DND-41 (cell line): ENCODE results near the gene NKAIN2.

Experiments used
- ATAC-seq: fragments of 200-7000 bp; cut with Tn5 transposase; 3 replicates; pipeline ENCODE4 v1.9.1; 2021; ENCODE audit warnings: low read depth; ENCODE audit not compliant: insufficient read depth
- DNase-seq: peaks from one replicate; pipeline ENCODE4 v3.0.0-alpha.2; 2020
- H2AFZ ChIP-seq: 2 replicates; pipeline ENCODE4 v1.6.0; 2012; ENCODE audit warnings: low read depth, low read length
- H3K27ac ChIP-seq: 2 replicates; pipeline ENCODE4 v1.5.1; 2012; ENCODE audit warnings: low read length, inconsistent platforms
- H3K27me3 ChIP-seq: fragments of 200-600 bp; sonication (generic); 2 replicates; pipeline ENCODE4 v1.6.0; 2012; ENCODE audit warnings: low read length, mild to moderate bottlenecking, inconsistent platforms; ENCODE audit not compliant: insufficient read depth, poor library complexity
- H3K36me3 ChIP-seq: 2 replicates; pipeline ENCODE4 v1.5.1; 2012; ENCODE audit warnings: low read length, inconsistent platforms; ENCODE audit not compliant: insufficient read depth
- H3K4me1 ChIP-seq: 2 replicates; pipeline ENCODE4 v1.5.1; 2012; ENCODE audit warnings: mild to moderate bottlenecking, low read length; ENCODE audit not compliant: insufficient read depth
- H3K4me2 ChIP-seq: 2 replicates; pipeline ENCODE4 v1.6.0; 2012; ENCODE audit warnings: mild to moderate bottlenecking, moderate library complexity, low read length, inconsistent platforms; ENCODE audit not compliant: insufficient read depth
- H3K4me3 ChIP-seq, 2 experiments: fragments of 200-600 bp in 1 of 2; shearing (Covaris generic) in 1 of 2; 2 replicates each; pipeline ENCODE4 v1.5.1; 2012 to 2016; ENCODE audit warnings: inconsistent platforms in 2 of 2, low read length in 2 of 2, mild to moderate bottlenecking in 2 of 2, low read depth in 1 of 2, moderate library complexity in 1 of 2
- H3K79me2 ChIP-seq: 2 replicates; pipeline ENCODE4 v1.6.0; 2012; ENCODE audit warnings: low read length, inconsistent platforms; ENCODE audit not compliant: insufficient read depth
- H3K9ac ChIP-seq: 2 replicates; pipeline ENCODE4 v1.6.0; 2012; ENCODE audit warnings: low read depth, mild to moderate bottlenecking, inconsistent platforms, low read length, moderate library complexity
- H3K9me3 ChIP-seq: 2 replicates; pipeline ENCODE4 v1.5.1; 2012; ENCODE audit warnings: low read length, moderate library complexity, mild to moderate bottlenecking, inconsistent platforms; ENCODE audit not compliant: insufficient read depth, severe bottlenecking
- H4K20me1 ChIP-seq: 2 replicates; pipeline ENCODE4 v1.6.0; 2012; ENCODE audit warnings: low read length; ENCODE audit not compliant: insufficient read depth
- CTCF ChIP-seq: IDR thresholded peaks from 2 replicates; pipeline ENCODE4 v1.5.1; 2012; ENCODE audit warnings: borderline replicate concordance, low read length, moderate library complexity, mild to moderate bottlenecking; ENCODE audit not compliant: poor library complexity, severe bottlenecking; ENCODE audit errors: extremely low read depth
- EZH2 ChIP-seq: IDR thresholded peaks from 3 replicates; pipeline ENCODE4 v1.6.1; 2012; ENCODE audit warnings: borderline replicate concordance, low read depth, mild to moderate bottlenecking, moderate library complexity, low read length, inconsistent platforms; ENCODE audit not compliant: severe bottlenecking

The NKAIN2 gene

DNA sequence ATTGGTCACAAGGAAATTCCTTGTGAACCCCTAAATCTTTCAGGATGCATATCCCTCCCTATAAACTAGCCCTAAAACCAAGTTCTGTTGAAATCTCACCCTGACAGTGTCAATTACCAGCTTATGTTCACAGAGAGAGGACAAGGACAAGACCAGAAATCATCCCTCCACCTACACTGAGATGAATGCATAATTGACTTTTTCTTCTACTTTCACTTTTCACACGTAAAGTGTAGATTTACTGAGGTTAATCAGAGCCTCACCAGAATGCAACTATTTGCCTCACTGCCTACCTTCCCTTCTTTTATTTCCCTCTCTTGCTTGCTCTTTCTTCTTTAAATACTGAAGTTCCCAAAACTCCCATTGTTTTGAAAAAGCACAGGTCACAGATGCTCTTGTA, 15.3 kb upstream of the NKAIN2 start:
- Histone ChIP-seq H3K4me3 (no peak overlapping the region), H3K4me2 (peak overlapping the region; percentile 20; the same call in 1 of the 2 replicates), H3K79me2 (no peaks in the 10 kb centered on the region), H3K4me1 (no peaks in the 10 kb centered on the region), H3K9ac (no peak overlapping the region), H2AFZ (no peak overlapping the region), H3K27me3 (no peaks in the 10 kb centered on the region), H3K9me3 (no peaks in the 10 kb centered on the region), H3K27ac (no peak overlapping the region), H4K20me1 (no peaks in the 10 kb centered on the region), H3K36me3 (no peaks in the 10 kb centered on the region)
- DNase-seq (no peak), ATAC-seq (no peak)
- TF ChIP-seq EZH2, result no peak
- no peak for TF ChIP-seq CTCF

DNA sequence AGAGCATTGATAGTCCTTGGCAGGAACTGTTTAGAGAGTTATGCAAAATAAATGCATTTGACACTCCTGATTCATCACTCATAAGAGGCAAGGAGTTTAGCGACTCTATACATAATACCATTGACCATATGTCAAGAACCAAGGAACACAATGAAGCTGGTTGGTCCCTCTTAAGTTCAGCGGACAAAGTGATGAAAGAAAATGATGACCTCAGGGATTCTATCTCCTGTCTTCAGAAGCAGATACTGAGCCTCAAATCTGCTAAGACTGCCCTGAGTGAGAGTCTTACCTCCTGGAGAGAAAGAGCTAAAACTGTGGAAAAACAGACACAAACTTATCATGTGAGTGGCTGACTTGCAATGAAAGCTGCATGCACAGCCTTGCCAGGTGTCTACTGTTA, 9.5 kb upstream of the NKAIN2 start:
- DNase-seq, result no peak
- ATAC-seq, result no peak

GRCh38 chr6:123794799-123795198, 8.9 kb upstream of the NKAIN2 start:
- Histone ChIP-seq H3K9me3 (no peaks in the 10 kb centered on the region), H3K4me1 (no peaks in the 10 kb centered on the region), H4K20me1 (no peaks in the 10 kb centered on the region), H3K27me3 (no peaks in the 10 kb centered on the region), H3K79me2 (no peaks in the 10 kb centered on the region), H3K27ac (no peak overlapping the region), H3K4me3 (no peak overlapping the region), H2AFZ (no peak overlapping the region), H3K4me2 (no peak overlapping the region), H3K9ac (no peak overlapping the region), H3K36me3 (no peaks in the 10 kb centered on the region)
- no peak for DNase-seq
- TF ChIP-seq EZH2 (no peak), CTCF (no peak)
- ATAC-seq, result no peak

More for the DNA sequence above, 9.5 kb upstream of the NKAIN2 start:
- H4K20me1 ChIP-seq, result no peaks in the 10 kb centered on the region
- H3K27me3 ChIP-seq, result no peaks in the 10 kb centered on the region
- H3K27ac ChIP-seq, result no peak overlapping the region
- H3K4me1 ChIP-seq, result no peaks in the 10 kb centered on the region
- no peak overlapping the region for H3K9ac ChIP-seq
- no peaks in the 10 kb centered on the region for H3K79me2 ChIP-seq
- H3K4me2 ChIP-seq, result no peak overlapping the region
- H3K36me3 ChIP-seq, result no peaks in the 10 kb centered on the region
- no peaks in the 10 kb centered on the region for H3K9me3 ChIP-seq
- H3K4me3 ChIP-seq, result no peak overlapping the region
- no peak overlapping the region for H2AFZ ChIP-seq
- no peak for TF ChIP-seq EZH2
- TF ChIP-seq CTCF, result no peak

DNA sequence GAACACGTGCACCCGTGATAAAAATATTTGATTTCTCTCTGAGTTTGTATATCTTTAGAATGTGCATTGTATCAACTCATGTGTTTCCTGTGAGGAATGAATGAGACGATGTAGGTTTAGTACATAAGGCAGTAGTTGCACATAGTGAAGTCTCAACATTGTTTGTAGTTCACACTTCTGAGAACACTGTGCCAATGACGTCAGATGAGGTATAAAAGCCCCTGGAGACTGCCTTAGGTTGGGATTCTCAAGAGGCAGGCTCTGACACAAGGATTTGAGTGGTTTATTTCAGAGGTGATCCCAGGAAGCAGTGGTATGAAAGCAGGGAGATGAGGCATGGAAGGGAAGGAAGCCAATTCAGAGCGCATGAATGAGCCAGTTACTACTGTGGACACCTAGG, 2.6 kb upstream of the NKAIN2 start:
- no peaks in the 10 kb centered on the region for H3K4me1 ChIP-seq
- no peak overlapping the region for H3K9ac ChIP-seq
- no peak overlapping the region for H3K27ac ChIP-seq
- no peak overlapping the region for H3K4me2 ChIP-seq
- H3K36me3 ChIP-seq, result no peaks in the 10 kb centered on the region
- no peaks in the 10 kb centered on the region for H4K20me1 ChIP-seq
- peaks cover under 1% of the 10 kb centered on the region for H3K27me3 ChIP-seq
- H3K9me3 ChIP-seq, result no peaks in the 10 kb centered on the region
- TF ChIP-seq EZH2, result no peak
- no peak for TF ChIP-seq CTCF
- H2AFZ ChIP-seq, result no peak overlapping the region
- no peak overlapping the region for H3K4me3 ChIP-seq
- DNase-seq (no peak), ATAC-seq (no peak; the same call in 2 of the 3 replicates)
- no peaks in the 10 kb centered on the region for H3K79me2 ChIP-seq
